Loucy (cell line): ENCODE results near the gene RRAS.

Source experiments
- CTCF ChIP-seq: fragments of 200-600 bp; sonication (generic); conservative IDR thresholded peaks from 2 replicates; pipeline ENCODE4 v1.5.1; 2014; ENCODE audit warnings: mild to moderate bottlenecking, antibody characterized with exemption, low read length
- EZH2phosphoT487 ChIP-seq: fragments of 200-600 bp; IDR thresholded peaks from 2 replicates; pipeline ENCODE4 v1.6.1; 2018; ENCODE audit warnings: antibody characterized with exemption, mild to moderate bottlenecking, moderate library complexity, borderline replicate concordance

- no peak for TF ChIP-seq CTCF
- no peak for TF ChIP-seq EZH2phosphoT487
Observed at GRCh38 chr19:49599378-49600295, 40.3 kb downstream of the RRAS start.
